HG03025 (cell line): Measurements from ENCODE around the gene SPAG7.

Source experiments
- ATAC-seq: cut with Tn5 transposase; IDR thresholded peaks from one replicate; pipeline ENCODE4 v1.9.1; 2021; ENCODE audit warnings: mild to moderate bottlenecking, moderate library complexity; ENCODE audit not compliant: unreplicated experiment, low FRiP score

SPAG7 gene

DNA sequence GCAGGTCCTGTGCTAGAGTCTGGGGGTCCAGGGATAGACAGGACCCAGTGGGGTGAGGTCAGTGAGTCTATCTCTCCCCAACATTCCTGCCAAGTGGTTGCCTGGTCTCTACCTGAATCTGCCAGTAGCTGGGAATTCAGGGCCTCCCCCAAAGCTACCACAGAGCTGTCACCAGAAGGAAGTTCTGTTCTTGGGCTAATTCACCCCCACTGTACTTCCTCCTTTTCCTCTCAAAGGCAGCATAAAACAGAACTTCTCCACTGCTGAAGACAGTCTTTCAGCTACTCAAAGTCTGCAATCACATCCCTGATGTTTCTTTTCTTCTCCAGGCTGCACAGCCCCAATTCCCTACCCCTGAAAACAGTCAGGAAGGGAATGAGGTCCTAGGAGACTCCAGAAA lies 11.1 kb upstream of the SPAG7 start:
- no peak for ATAC-seq

DNA sequence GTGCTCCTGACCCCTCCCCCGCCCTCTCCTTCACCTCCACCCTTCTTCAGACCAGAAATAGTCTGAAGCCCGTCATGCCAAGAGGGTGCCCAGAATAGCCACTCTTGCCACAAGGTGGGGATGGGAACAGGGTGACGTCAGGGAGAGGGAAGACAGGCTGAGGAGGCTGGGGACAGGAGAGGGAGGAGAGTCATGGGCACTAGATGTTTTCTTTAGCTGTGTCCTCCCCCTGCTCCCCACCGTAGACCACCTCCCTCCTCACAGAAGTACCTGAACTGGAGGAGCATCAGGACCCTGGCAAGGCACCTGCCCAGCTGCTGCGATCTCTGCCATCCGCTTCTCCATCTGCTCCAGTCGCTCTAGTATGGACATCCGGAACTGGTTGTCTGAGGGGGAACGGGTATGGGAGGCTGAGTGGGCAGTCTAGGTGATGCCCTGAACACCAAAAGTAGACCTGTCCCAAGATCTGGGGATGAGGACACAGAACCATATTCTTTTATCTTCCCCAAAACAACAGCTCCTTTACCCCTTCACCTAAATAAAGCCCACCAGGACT lies 6.6 kb upstream of the SPAG7 start:
- no peak for ATAC-seq

DNA sequence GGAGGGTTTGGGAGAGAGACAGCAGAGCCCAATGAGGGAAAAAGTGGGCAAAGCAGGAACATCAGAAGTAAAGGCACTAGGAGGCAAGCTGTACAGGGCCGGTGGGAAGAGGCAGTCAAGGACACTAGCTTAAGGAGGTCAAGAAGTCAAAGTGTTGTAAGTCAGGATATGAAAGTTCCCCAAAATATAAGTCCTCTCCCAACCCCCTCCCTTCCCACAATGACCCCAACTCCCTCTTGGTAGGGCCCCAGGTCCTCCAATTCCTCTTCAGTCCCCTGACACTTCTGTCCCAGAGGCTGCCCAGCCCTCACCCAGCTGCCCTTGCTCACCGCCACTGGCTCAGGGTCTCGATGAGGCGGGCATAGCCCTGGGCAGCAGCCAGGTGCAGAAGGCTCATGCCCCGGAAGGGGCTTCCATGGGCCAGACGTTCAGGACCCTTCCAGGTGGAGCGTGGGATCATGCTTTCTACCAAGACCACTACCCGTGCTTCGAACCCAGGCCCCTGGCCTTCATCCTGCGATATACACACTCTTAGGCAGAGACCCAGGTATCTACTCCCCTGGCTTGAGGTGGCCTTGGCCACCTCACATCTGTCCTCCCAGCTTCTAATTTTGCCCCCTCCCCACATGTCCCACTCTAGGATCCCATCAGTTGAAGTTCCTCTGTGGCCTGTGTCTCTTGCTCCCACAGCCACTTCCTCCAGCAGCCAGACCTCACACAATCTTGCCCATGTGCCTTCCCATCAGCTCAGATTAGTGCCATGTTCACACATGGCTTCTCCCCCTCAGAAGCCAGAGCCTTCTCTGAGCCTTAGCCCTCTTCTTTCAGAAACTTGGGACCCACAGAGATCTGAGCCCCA lies 5.9 kb upstream of the SPAG7 start:
- no peak for ATAC-seq

DNA sequence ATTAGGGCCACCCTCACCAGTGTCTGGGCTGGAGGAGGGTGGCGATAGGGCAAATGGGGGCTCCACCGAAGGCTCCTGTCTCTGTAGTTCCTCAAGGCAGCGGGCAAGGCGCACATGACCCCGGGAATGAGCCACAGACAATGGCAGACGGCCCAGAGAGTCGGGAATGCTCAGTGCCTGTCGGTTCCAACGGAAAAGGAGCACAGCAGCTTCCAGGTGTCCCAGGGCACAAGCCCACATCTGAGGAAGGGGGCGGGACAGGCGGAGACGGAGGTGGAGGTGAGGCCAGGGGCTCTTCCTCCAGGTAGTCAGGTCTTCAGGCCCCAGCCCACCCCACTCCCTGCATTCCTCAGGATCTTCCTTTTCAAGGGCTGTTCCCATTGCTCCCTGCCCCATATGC lies 5.1 kb upstream of the SPAG7 start:
- no peak for ATAC-seq

GRCh38 chr17:4972322-4972721 lies 4.7 kb upstream of the SPAG7 start:
- no peak for ATAC-seq

GRCh38 chr17:4971826-4972225 lies 4.2 kb upstream of the SPAG7 start:
- ATAC-seq, result no peak

- ATAC-seq, result no peak
Measured at GRCh38 chr17:4970273-4970672, 2.7 kb upstream of the SPAG7 start.

DNA sequence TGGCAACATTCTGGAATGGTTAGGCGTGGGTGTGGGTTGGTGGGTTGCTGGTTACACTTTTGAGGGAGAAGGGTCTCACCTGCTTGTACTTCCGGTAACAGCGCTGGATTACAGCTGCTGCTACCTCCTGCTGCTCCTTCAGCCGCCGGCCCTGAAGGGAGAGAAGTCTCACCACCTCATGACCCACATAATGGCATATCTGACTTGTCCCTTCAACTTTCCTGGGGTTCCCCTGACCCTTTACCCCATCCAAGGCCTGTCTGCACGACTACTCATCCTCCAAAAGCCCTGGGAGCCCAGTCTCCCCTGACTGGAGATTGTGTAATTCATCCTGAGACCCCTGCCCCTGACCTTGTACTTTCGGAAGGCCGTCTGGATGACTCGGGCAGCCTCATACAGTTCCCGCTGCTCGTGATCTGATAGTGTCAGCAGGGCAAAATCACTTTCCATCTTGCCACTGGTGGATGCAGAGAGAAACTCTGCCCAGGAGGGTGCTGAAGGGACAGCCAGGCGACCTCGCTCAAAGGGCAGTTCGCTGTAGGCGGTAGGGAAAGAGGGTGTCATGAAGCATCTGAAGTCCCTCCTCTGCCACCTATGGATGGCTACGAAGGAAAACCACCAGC lies 2.0 kb upstream of the SPAG7 start:
- ATAC-seq, result no peak

DNA sequence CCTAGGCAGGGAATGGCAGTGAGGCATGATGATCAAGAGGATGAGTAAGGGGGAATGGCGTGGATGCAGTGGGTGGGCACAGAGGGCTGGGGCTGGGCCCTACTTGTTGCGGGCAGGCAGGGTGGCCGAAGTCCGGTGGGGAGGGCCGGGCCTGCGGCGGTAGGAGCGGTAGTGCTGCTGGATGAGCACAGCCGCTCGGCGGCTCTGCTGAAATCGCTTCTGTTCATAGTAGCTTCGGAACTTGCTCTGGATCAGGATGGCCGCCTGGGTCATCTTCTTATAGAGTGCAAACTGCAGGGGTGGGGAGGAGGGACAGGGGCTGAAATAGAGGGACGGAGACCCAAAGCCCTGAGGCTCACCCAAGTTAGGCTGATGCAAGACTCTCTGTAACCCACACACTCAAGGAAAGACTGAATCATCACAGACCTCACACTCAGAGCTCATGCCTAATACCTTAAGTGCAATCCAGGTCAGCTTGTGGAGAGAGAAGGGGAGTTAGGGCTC lies 1.5 kb upstream of the SPAG7 start:
- no peak for ATAC-seq

DNA sequence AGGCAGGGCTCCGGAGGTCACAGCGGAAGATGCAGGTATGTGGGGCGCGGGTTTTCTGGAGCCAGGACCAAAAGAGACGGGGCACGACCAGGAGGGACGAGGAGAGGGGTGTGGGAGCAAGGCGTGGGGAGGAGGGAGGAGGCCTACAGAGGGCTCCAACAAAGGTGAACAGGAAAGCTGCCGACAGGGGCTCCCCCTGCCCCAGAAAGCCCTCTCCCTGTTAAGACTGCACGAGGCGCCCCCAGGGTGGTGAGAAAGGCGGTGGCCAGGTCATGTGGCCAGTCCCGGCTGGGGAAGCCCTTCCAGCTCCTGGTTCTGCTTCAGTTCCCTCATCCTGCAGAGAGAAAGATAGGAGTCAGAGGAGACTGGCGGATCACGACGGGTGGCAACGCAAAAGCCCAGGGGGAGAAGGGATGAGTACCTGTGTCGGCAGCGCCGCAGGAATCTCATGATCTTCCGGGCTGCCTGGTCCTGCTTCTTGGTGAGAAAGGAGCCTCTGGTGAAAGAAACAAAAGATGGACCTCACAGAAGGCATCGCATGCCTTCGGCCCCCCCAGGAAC lies 949 bp upstream of the SPAG7 start:
- no peak for ATAC-seq

DNA sequence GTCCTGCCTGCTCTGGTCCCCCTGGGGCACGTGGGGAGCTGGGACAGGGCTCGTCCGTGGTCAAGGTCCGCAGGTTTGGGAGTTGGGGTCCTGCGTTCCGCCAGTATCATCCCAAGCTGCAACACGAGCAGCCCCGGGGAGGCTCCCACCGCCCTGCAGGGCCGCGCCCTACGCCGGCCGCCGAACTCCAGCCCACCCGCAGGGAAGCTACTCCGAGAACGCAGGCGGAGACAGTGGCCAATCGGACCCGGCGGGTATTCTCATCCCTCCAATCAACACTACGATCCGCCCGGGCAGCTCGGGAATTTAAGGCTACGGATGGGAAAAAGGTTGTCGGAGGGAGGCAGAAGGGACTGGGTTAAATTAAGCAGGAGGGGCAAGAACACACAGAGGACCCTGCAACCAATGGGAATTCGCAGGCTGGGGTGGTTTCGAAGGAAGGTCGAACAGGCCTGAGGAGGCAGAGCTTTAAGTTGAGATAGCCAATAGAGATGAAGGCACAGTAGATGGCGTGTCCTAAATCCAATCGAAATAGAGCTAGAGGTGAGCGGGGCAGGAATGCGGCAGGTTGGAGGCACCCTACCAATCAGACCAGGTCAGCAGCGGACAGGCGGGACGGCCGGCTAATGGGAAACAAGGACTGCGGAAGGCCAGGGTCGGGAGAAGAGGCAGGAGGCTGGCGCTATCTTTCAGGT lies 626 bp downstream of the SPAG7 start:
- ATAC-seq, result peak; percentile 71

- no peak for ATAC-seq
Measured at GRCh38 chr17:4965311-4965986, 2.2 kb downstream of the SPAG7 start.

- no peak for ATAC-seq
Measured at GRCh38 chr17:4960279-4960922, 7.2 kb downstream of the SPAG7 start.

- ATAC-seq, result no peak
Measured at GRCh38 chr17:4959261-4959965, 8.2 kb downstream of the SPAG7 start.

- no peak for ATAC-seq
Measured at GRCh38 chr17:4958102-4958501, 9.5 kb downstream of the SPAG7 start.

GRCh38 chr17:4956493-4957061 lies 11.0 kb downstream of the SPAG7 start:
- ATAC-seq, result no peak

DNA sequence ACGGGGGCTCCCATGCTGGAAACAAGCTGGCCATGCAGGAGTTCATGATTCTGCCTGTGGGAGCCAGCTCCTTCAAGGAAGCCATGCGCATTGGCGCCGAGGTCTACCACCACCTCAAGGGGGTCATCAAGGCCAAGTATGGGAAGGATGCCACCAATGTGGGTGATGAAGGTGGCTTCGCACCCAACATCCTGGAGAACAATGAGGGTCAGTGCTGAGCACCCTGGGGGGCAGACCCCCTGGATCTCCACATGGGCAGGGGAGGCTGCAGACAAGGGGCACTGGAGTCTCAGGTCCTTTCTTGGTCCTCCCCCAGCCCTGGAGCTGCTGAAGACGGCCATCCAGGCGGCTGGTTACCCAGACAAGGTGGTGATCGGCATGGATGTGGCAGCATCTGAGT lies 12.5 kb downstream of the SPAG7 start:
- ATAC-seq, result no peak

- no peak for ATAC-seq
Measured at GRCh38 chr17:4953451-4953961, 14.1 kb downstream of the SPAG7 start.

DNA sequence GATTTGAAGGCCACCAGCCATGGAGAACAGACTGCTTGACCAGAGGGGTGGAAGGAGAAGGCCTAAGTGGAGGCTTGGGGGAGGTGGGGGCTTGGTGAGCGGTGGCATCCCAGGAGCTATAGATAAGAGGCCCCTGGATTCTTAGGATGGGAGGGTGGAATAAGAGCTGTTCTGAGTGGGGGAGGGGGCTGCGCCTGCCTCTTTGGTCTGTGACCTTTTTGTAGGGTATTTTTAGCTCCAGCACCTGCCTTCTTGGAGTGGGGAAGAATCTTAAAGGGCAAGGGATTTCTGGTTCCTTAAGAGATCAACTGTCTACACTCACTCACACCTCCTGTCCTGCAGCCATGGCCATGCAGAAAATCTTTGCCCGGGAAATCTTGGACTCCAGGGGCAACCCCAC lies 16.1 kb downstream of the SPAG7 start:
- no peak for ATAC-seq
